ENCODE results near the gene MPP4.

GRCh38 chr2:201628545-201628944 is 69.9 kb downstream of the MPP4 start:
- TF ChIP-seq CTCF (IDR thresholded peaks at IDR 0.05) (no peak), POLR2AphosphoS5 (IDR thresholded peaks at IDR 0.05; ENCODE audit: low read depth, low read length) (no peak)
